Measurements from ENCODE around the gene ZNF526. TPM values are rescaled to one million over a fixed set of nuclear protein-coding genes. Genes with fewer than 3 reads are reported as not detected.

ZNF526 gene
- total and polyA plus RNA-seq, 3 donors from 2014 or later = 10.1 to 12.2 (median 10.1) TPM

GRCh38 chr19:42253245-42254088 is 33.4 kb downstream of the ZNF526 start:
- Histone ChIP-seq H3K9me3 (no peaks in the 10 kb centered on the region), H3K4me3 (peak overlapping the region; percentile 99 to 100), H3K36me3 (ENCODE audit: low read depth, missing control alignments) (no peaks in the 10 kb centered on the region), H3K4me1 (peaks cover 49% of the 10 kb centered on the region), H3K27me3 (no peaks in the 10 kb centered on the region), H3K27ac (peak overlapping the region; percentile 98 to 99)
- peak; percentile 78 for DNase-seq
- no peak for TF ChIP-seq POLR2A (IDR thresholded peaks at IDR 0.05)
- TF ChIP-seq CTCF (IDR thresholded peaks at IDR 0.05) = no peak
- WGBS, 2 donors = 0 to 1% methylated on average over 16 to 59 of the region's 71 CpGs
- intact Hi-C loops (cut with DNase I; ENCODE audit: low total_unique reads) = no loop called here

DNA sequence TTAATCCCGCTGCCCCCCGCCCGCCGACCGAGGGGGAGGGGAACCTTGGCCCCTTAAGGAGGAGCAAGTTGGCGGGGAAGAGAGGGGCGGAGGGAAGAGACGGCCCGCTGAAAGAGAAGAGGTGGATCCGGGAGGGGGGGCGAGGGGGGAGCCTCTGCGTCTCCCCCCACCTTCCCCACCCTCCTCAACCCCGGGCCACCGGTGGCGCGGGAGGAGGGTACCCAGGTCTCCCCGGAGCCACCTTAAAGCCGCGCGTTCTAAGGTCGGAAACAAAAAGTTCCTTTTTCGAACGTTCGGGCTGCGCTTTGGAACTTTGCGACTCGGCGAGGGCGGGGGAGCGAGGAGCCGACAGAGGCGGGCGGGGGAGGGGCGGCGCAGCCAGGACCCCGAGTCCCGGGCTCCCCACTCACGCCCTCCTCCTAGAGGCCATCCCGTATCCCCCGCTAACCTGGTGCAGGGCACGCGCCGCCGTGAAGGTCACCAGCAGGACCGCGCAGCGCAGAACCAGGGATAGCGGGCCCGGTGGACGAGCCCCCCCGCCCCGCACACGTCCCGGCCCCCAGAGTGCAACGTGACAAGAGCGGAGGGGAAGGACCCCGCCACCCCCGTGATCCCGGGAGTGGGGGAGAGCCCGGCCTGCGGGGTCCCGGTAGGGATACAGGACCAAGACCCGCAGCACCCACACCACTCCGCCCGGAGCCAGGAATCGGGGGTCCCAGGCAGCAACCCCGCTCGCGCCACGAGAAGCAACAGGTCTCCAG is 34.2 kb downstream of the ZNF526 start:
- intact Hi-C loops (cut with DNase I; ENCODE audit: low total_unique reads) = no loop called here
- Histone ChIP-seq H3K9me3 (no peaks in the 10 kb centered on the region), H3K27me3 (no peaks in the 10 kb centered on the region), H3K4me3 (peak overlapping the region; percentile 99 to 100), H3K4me1 (peaks cover 43% of the 10 kb centered on the region), H3K27ac (peak overlapping the region; percentile 98 to 99), H3K36me3 (ENCODE audit: low read depth, missing control alignments) (no peaks in the 10 kb centered on the region)
- peak; percentile 85 for DNase-seq
- no peak for TF ChIP-seq CTCF (IDR thresholded peaks at IDR 0.05)
- TF ChIP-seq POLR2A (IDR thresholded peaks at IDR 0.05) = no peak
- 3% methylated on average over 42 of the region's 70 CpGs; no CpG with 5 or more reads in 1 of the 2 donors for WGBS, 2 donors

GRCh38 chr19:42254850-42255765 is 35.0 kb downstream of the ZNF526 start, which contains the start of gene ERF:
Gene ERF (minus strand): TSS chr19:42255128. CDS start chr19:42254999, 129 bp downstream.
- WGBS, 2 donors = 1 to 2% methylated on average over 11 to 64 of the region's 75 CpGs
- TF ChIP-seq POLR2A (IDR thresholded peaks at IDR 0.05) = peak; percentile 95
- peak in 1 of 3 experiments; percentile 22 for TF ChIP-seq CTCF (IDR thresholded peaks at IDR 0.05)
- peak; percentile 95 for DNase-seq
- H3K9me3 ChIP-seq = no peaks in the 10 kb centered on the region
- no peaks in the 10 kb centered on the region for H3K27me3 ChIP-seq
- peaks cover 35% of the 10 kb centered on the region for H3K4me1 ChIP-seq
- H3K4me3 ChIP-seq = peak within 1 kb of the TSS; percentile 99 to 100
- peak within 1 kb of the TSS; percentile 98 to 99 for H3K27ac ChIP-seq
- intact Hi-C loops (cut with DNase I; ENCODE audit: low total_unique reads) = no loop called here
- H3K36me3 ChIP-seq (ENCODE audit: low read depth, missing control alignments) = no peaks in the 10 kb centered on the region
